GM19468 (cell line): ENCODE results near the gene LHPP.
"Not testable (repeated sequence)": the region's sequence is repeated elsewhere in the genome, so short reads cannot be mapped to it uniquely, and the experiment has no call there.

Experiments
- ATAC-seq: cut with Tn5 transposase; IDR thresholded peaks from one replicate; pipeline ENCODE4 v1.9.1; 2021; ENCODE audit warnings: mild to moderate bottlenecking, moderate library complexity, moderate number of reproducible peaks; ENCODE audit not compliant: unreplicated experiment; ENCODE audit errors: extremely low read depth

Gene LHPP

GRCh38 chr10:124547647-124548168 is 86.1 kb downstream of the LHPP start:
- ATAC-seq, result no peak

- not testable (repeated sequence) for ATAC-seq
Measured at GRCh38 chr10:124549171-124549570, 87.5 kb downstream of the LHPP start.

GRCh38 chr10:124550293-124551034 is 88.8 kb downstream of the LHPP start:
- no peak for ATAC-seq

- no peak for ATAC-seq
Measured at GRCh38 chr10:124551097-124551496, 89.5 kb downstream of the LHPP start.

GRCh38 chr10:124551755-124552154 is 90.1 kb downstream of the LHPP start:
- ATAC-seq, result no peak

GRCh38 chr10:124552691-124553276 is 91.2 kb downstream of the LHPP start:
- no peak for ATAC-seq

GRCh38 chr10:124554085-124554858 is 92.6 kb downstream of the LHPP start:
- ATAC-seq, result no peak

GRCh38 chr10:124557167-124557566 is 95.5 kb downstream of the LHPP start:
- ATAC-seq, result no peak

- ATAC-seq, result no peak
Measured at GRCh38 chr10:124557648-124558338, 96.2 kb downstream of the LHPP start.

- no peak for ATAC-seq
Measured at GRCh38 chr10:124558339-124559321, 97.0 kb downstream of the LHPP start.

- no peak for ATAC-seq
Measured at GRCh38 chr10:124559372-124560132, 97.9 kb downstream of the LHPP start.

- no peak for ATAC-seq
Measured at GRCh38 chr10:124560377-124561105, 98.9 kb downstream of the LHPP start.

- no peak for ATAC-seq
Measured at GRCh38 chr10:124561206-124561605, 99.6 kb downstream of the LHPP start.

GRCh38 chr10:124562425-124563060 is 100.9 kb downstream of the LHPP start:
- ATAC-seq, result no peak

GRCh38 chr10:124563320-124564040 is 101.9 kb downstream of the LHPP start:
- ATAC-seq, result no peak

GRCh38 chr10:124564881-124565280 is 103.3 kb downstream of the LHPP start:
- ATAC-seq, result no peak
